ENCODE measurements around the gene NAA11.

- TF ChIP-seq CTCF (IDR thresholded peaks at IDR 0.05) = no peak
- no peak for TF ChIP-seq EP300 (IDR thresholded peaks at IDR 0.05)
These were observed 19.1 kb downstream of the NAA11 start for GRCh38 chr4:79306795-79307194.
